Astrocyte of the cerebellum (primary cell): ENCODE data around the gene LRIG3.
"Not testable (repeated sequence)": the region's sequence is repeated elsewhere in the genome, so short reads cannot be mapped to it uniquely, and the experiment has no call there.

Experiments used
- DNase-seq: peaks from one replicate; pipeline ENCODE4 v3.0.0-alpha.2; 2011; ENCODE audit warnings: low read depth
- H3K4me3 ChIP-seq: 2 replicates; pipeline ENCODE4 v1.5.1; 2011; ENCODE audit warnings: mild to moderate bottlenecking, low read depth, low read length, moderate library complexity
- CTCF ChIP-seq: IDR thresholded peaks from 2 replicates; pipeline ENCODE4 v1.5.1; 2012; ENCODE audit warnings: low read length, low read depth, moderate library complexity, mild to moderate bottlenecking; ENCODE audit errors: missing control alignments
- in situ Hi-C: cut with HindIII; loops from 2 replicates; pipeline ENCODE4 v1.10.0; 2017; ENCODE audit warnings: low sequenced_read_pairs

Gene LRIG3

GRCh38 chr12:58961166-58961565 lies 40.9 kb upstream of the LRIG3 start:
- no peak for DNase-seq
- in situ Hi-C loops, result no loop called here
- TF ChIP-seq CTCF, result no peak
- H3K4me3 ChIP-seq, result no peak overlapping the region

GRCh38 chr12:58959639-58960300 lies 39.5 kb upstream of the LRIG3 start:
- TF ChIP-seq CTCF, result no peak
- in situ Hi-C loops, result no loop called here
- H3K4me3 ChIP-seq, result no peak overlapping the region
- DNase-seq, result no peak

GRCh38 chr12:58957298-58957697 lies 37.0 kb upstream of the LRIG3 start:
- TF ChIP-seq CTCF, result no peak
- H3K4me3 ChIP-seq, result no peak overlapping the region
- no peak for DNase-seq
- in situ Hi-C loops, result no loop called here

GRCh38 chr12:58955849-58956248 lies 35.5 kb upstream of the LRIG3 start:
- no peak overlapping the region for H3K4me3 ChIP-seq
- in situ Hi-C loops, result no loop called here
- TF ChIP-seq CTCF, result no peak
- no peak for DNase-seq

- no peak overlapping the region for H3K4me3 ChIP-seq
- no peak for DNase-seq
- in situ Hi-C loops, result no loop called here
- TF ChIP-seq CTCF, result no peak
Observed at GRCh38 chr12:58954002-58954401, 33.7 kb upstream of the LRIG3 start.

- H3K4me3 ChIP-seq, result no peak overlapping the region
- no peak for TF ChIP-seq CTCF
- in situ Hi-C loops, result no loop called here
- no peak for DNase-seq
Observed at GRCh38 chr12:58950739-58951100, 30.4 kb upstream of the LRIG3 start.

GRCh38 chr12:58949954-58950738 lies 29.8 kb upstream of the LRIG3 start:
- DNase-seq, H3K4me3 ChIP-seq, in situ Hi-C loops: not testable (repeated sequence)
